BLaER1 (cell line): ENCODE results near the gene RNU6-7.

Source experiments
- H3K27ac ChIP-seq: shearing (Covaris generic); formaldehyde crosslinking; 2 replicates; pipeline ENCODE4 v1.8.1; 2022
- H3K27me3 ChIP-seq: shearing (Covaris generic); formaldehyde crosslinking; 2 replicates; pipeline ENCODE4 v1.8.1; 2022
- H3K36me3 ChIP-seq: shearing (Covaris generic); formaldehyde crosslinking; 2 replicates; pipeline ENCODE4 v1.8.1; 2022
- H3K4me1 ChIP-seq: shearing (Covaris generic); formaldehyde crosslinking; 2 replicates; pipeline ENCODE4 v1.8.1; 2022
- H3K4me2 ChIP-seq: shearing (Covaris generic); formaldehyde crosslinking; 2 replicates; pipeline ENCODE4 v1.8.1; 2022
- H3K4me3 ChIP-seq: shearing (Covaris generic); formaldehyde crosslinking; 2 replicates; pipeline ENCODE4 v1.8.1; 2022
- H3K9ac ChIP-seq: shearing (Covaris generic); formaldehyde crosslinking; 2 replicates; pipeline ENCODE4 v1.8.1; 2022
- H3K9me3 ChIP-seq: shearing (Covaris generic); formaldehyde crosslinking; 2 replicates; pipeline ENCODE4 v1.8.1; 2022
- H4K20me1 ChIP-seq: shearing (Covaris generic); formaldehyde crosslinking; 2 replicates; pipeline ENCODE4 v1.8.1; 2022
- Cebpa-rat ChIP-seq: shearing (Covaris generic); IDR thresholded peaks from 2 replicates; pipeline ENCODE4 v1.8.1; 2022

Gene RNU6-7

DNA sequence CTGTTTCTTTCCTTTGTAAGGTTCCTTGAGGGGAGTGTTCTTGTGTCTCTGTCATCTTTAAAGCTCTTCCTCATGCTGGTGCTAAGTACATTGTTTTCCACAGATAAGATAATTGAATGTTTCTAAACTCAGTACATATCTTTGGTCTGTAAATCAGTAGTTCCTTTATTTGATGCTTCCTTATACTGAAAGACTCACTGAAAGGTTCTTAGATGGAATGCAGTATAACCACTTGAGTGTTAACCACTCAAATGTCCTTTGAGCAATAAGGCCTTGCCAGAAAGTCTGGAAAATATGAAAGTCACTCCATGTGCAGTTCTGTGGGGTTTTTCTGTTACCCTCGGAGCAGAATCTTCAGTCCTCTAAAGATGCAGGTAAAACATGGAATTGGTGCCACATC lies 24.2 kb downstream of the RNU6-7 start:
- no peak for TF ChIP-seq Cebpa-rat
- Histone ChIP-seq H3K27me3 (no peaks in the 10 kb centered on the region), H3K4me3 (no peak overlapping the region), H3K9me3 (no peaks in the 10 kb centered on the region), H3K4me1 (no peaks in the 10 kb centered on the region), H4K20me1 (no peaks in the 10 kb centered on the region), H3K36me3 (no peaks in the 10 kb centered on the region), H3K4me2 (no peak overlapping the region), H3K27ac (no peak overlapping the region), H3K9ac (no peak overlapping the region)

DNA sequence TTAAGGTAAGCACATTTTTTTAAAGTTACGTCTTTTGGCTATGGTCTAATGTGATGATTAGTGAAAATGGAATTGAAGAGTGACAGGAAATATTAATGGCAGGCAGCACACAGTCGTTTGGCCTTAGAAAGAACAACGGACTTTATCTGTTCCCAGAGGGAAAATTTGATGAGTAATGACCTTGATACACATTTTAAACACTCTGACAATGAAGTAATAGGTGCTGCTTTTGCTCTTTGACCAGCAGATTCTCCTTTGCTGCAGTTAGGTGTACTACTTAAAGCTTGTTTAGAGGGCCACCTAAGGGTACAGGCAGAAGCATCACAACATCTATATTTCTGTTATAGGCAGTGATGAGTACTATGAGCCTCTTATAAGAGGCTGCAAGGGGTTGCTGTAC lies 28.3 kb downstream of the RNU6-7 start:
- H3K4me3 ChIP-seq: no peak overlapping the region
- H3K4me2 ChIP-seq: no peak overlapping the region
- no peaks in the 10 kb centered on the region for H3K4me1 ChIP-seq
- no peak overlapping the region for H3K27ac ChIP-seq
- no peaks in the 10 kb centered on the region for H3K9me3 ChIP-seq
- H3K36me3 ChIP-seq: no peaks in the 10 kb centered on the region
- TF ChIP-seq Cebpa-rat: no peak
- H4K20me1 ChIP-seq: no peaks in the 10 kb centered on the region
- H3K27me3 ChIP-seq: no peaks in the 10 kb centered on the region
- H3K9ac ChIP-seq: no peak overlapping the region

DNA sequence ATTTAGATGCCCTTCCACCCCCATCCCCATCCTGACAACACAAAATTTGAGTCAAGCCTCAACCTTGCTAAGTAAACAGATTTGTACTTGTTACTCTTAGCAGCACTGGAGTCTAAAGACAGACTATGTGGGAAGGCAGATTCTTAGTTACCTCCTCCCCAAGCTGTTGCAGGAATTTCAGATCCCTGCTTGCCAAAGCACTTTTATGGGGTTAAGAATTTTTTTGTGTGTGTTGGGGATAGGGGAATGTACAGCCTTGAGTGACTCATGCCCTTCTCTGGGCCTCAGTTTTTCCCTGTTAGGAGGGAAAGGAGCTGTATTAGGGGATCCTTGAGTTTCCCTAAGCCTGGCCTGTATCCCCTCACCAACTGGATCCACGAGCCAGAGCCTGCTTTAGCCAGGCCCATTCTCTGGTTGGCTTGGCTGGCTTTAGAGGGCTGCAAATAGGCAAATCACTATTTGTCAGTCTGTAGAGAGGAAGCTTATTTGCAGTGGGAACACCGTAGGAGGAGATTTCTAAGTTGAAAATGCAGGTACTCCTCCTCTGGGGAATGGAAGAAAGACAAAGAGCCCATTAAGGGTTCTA lies 28.9 kb downstream of the RNU6-7 start:
- H3K9ac ChIP-seq: no peak overlapping the region
- H3K27ac ChIP-seq: no peak overlapping the region
- no peak overlapping the region for H3K4me2 ChIP-seq

DNA sequence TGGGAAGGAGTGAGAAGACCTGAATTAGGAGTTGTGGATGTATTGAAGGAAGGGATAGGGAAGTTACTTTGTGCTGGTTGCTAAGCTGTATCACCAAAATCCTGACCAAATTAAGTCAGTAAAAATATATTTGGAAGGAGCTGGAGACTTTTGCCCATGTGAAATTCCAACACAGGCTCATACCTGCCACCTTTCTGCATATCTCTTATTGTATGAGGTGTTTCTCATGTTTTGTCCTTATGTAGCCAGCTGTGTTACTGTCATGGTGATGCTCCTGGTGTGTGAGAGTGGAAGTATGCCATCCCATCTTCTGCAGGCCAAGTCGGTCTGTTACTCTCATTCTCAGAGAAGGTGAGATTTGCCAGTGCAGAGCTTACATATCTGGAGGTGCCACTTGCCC lies 30.6 kb downstream of the RNU6-7 start:
- no peak for TF ChIP-seq Cebpa-rat

More for the DNA sequence above, 28.9 kb downstream of the RNU6-7 start:
- TF ChIP-seq Cebpa-rat: no peak
- H3K27me3 ChIP-seq: no peaks in the 10 kb centered on the region
- no peaks in the 10 kb centered on the region for H4K20me1 ChIP-seq
- H3K9me3 ChIP-seq: no peaks in the 10 kb centered on the region
- H3K36me3 ChIP-seq: no peaks in the 10 kb centered on the region
- H3K4me1 ChIP-seq: no peaks in the 10 kb centered on the region
- no peak overlapping the region for H3K4me3 ChIP-seq

DNA sequence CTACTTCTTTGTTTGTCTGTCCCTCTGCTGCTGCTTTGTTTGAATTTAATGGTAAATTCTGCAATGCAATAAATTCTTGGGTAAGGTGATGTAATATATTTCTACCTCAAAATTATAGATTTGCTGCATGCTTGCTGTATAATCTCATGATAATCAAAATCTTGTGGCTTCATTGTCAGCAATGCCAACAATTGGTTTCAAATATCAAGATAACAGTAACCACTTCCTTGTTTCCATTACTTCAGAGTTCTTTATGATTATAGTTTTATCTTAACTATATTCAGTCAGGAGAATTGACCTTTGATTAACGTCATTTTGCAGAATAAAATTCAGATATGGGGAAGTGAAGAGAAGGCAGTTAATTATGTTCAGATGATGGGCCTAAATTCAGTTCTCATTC lies 31.4 kb downstream of the RNU6-7 start:
- no peak for TF ChIP-seq Cebpa-rat

More for the DNA sequence above, 30.6 kb downstream of the RNU6-7 start:
- no peaks in the 10 kb centered on the region for H3K27me3 ChIP-seq
- no peaks in the 10 kb centered on the region for H3K36me3 ChIP-seq
- no peaks in the 10 kb centered on the region for H3K9me3 ChIP-seq
- no peak overlapping the region for H3K9ac ChIP-seq
- no peaks in the 10 kb centered on the region for H3K4me1 ChIP-seq
- H4K20me1 ChIP-seq: no peaks in the 10 kb centered on the region
- no peak overlapping the region for H3K27ac ChIP-seq
- no peak overlapping the region for H3K4me2 ChIP-seq
- no peak overlapping the region for H3K4me3 ChIP-seq

DNA sequence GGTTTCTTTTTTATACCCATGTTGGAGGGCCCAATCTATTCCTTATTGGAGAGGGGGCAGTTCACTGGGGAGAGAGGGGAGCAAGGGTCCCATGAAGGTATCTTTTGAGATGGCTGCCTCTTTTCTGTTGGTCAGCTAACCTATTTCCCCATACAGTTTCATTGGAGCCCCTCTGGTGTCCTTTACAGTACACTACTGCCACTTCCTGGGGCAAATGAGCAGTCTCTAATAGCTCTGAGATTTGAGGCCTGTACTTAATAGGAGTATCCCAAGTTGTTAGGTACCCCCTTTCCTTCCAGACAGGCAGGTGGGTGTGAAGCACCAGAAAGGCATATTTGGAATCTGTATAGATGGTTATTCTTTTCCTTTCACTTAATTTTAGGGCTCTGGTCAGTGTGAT lies 42.6 kb downstream of the RNU6-7 start:
- Histone ChIP-seq H3K9me3 (no peaks in the 10 kb centered on the region), H4K20me1 (no peaks in the 10 kb centered on the region), H3K4me2 (no peak overlapping the region), H3K9ac (no peak overlapping the region), H3K36me3 (no peaks in the 10 kb centered on the region), H3K4me1 (no peaks in the 10 kb centered on the region), H3K27ac (no peak overlapping the region), H3K4me3 (no peak overlapping the region), H3K27me3 (no peaks in the 10 kb centered on the region)
- TF ChIP-seq Cebpa-rat: no peak

More for the DNA sequence above, 31.4 kb downstream of the RNU6-7 start:
- H3K9ac ChIP-seq: no peak overlapping the region
- H3K27ac ChIP-seq: no peak overlapping the region
- no peaks in the 10 kb centered on the region for H4K20me1 ChIP-seq
- no peaks in the 10 kb centered on the region for H3K27me3 ChIP-seq
- H3K4me3 ChIP-seq: no peak overlapping the region
- H3K36me3 ChIP-seq: no peaks in the 10 kb centered on the region
- H3K9me3 ChIP-seq: no peaks in the 10 kb centered on the region
- no peaks in the 10 kb centered on the region for H3K4me1 ChIP-seq
- H3K4me2 ChIP-seq: no peak overlapping the region

DNA sequence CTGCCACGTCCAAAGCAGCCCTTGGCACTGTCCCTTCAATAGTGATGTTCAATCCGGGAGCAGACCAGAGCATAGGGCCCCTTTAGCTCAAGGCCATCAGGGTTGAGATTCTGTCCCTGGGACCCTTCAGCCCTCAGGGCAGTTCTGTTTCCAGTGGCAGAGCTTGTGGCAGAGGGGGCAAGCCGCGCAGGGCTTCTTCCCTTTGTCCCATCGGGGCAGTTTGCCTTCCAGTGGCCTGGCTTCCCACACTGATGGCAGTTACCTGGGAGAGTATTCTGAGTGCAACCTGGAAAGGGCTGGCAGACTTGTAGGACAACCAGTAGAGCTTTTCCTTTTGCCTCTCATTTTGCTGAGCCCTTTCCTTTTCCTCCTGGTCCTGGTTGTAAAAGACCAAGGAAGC lies 44.9 kb downstream of the RNU6-7 start:
- Histone ChIP-seq H3K4me3 (no peak overlapping the region), H4K20me1 (no peaks in the 10 kb centered on the region), H3K9ac (no peak overlapping the region), H3K9me3 (no peaks in the 10 kb centered on the region), H3K36me3 (no peaks in the 10 kb centered on the region), H3K27me3 (no peaks in the 10 kb centered on the region), H3K4me2 (no peak overlapping the region), H3K27ac (no peak overlapping the region), H3K4me1 (peaks cover under 1% of the 10 kb centered on the region; the same call in 1 of the 2 replicates)
- TF ChIP-seq Cebpa-rat: no peak

DNA sequence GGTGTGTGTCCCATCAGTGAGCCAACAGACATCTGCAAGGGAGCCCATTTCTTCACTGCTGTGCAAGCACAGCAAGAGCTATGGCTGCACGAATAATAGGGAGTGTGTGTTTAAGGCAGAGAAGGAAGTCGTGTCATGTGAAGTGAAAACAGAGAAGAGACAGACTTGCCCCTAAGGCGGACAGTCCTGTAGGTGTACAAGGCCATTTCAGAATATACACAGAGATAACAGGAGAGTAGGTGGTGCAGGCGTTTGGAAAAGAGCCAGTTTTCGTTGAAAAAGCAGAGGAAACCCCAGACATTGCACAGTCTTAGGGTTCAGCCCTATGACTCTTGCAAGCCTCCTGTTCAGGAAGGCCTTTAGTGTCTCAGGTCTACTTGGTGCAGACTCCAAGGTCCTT lies 47.5 kb downstream of the RNU6-7 start:
- H3K27me3 ChIP-seq: no peaks in the 10 kb centered on the region
- no peaks in the 10 kb centered on the region for H4K20me1 ChIP-seq
- no peak overlapping the region for H3K4me2 ChIP-seq
- H3K4me1 ChIP-seq: peaks cover 4% of the 10 kb centered on the region; the same call in 1 of the 2 replicates
- no peaks in the 10 kb centered on the region for H3K36me3 ChIP-seq
- TF ChIP-seq Cebpa-rat: no peak
- no peak overlapping the region for H3K27ac ChIP-seq
- no peak overlapping the region for H3K4me3 ChIP-seq
- no peaks in the 10 kb centered on the region for H3K9me3 ChIP-seq
- H3K9ac ChIP-seq: no peak overlapping the region

DNA sequence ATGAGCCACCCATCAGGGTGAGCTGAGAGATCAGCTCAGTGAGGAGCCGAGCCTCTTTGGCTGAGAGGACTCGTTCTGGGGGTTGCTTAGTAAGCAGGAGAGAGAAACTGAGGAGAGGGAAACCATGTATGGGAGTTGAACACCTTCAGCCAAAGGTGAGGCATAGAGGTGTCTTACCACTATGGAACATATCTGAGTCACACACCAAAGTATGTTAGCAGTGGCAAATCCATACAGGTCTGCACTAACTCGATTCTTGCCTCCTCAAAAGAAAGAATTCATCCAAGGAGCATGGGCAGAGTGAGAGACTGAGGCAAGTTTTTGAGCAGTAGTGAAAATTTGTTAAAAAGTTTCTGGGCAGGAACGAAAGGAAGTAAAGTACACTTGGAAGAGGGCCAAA lies 47.9 kb downstream of the RNU6-7 start:
- Histone ChIP-seq H3K27ac (no peak overlapping the region), H3K27me3 (no peaks in the 10 kb centered on the region), H3K4me1 (peaks cover 4% of the 10 kb centered on the region; the same call in 1 of the 2 replicates), H3K9me3 (no peaks in the 10 kb centered on the region), H4K20me1 (no peaks in the 10 kb centered on the region), H3K36me3 (no peaks in the 10 kb centered on the region), H3K4me3 (no peak overlapping the region), H3K4me2 (no peak overlapping the region), H3K9ac (no peak overlapping the region)
- TF ChIP-seq Cebpa-rat: no peak

DNA sequence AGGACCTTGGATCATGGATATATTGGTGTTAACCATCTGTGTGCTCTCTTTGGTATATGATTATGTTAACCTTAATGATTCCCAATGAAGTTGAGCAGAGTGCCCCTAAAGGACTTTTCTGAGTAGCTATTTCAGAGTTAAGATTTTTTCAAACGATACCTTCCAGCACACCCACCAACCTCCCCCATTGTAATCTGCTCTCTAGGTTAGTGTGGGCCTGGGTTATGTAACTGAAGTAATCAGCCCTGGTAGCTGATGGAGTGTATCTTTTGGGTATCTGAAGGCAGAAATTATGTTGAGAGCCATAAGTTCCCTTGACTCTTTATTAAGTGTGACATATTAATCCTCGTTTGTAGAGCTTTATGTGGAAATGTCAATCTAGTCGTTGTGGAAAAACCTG lies 48.8 kb downstream of the RNU6-7 start:
- H3K27me3 ChIP-seq: no peaks in the 10 kb centered on the region
- H3K4me1 ChIP-seq: peaks cover 4% of the 10 kb centered on the region; the same call in 1 of the 2 replicates
- no peak for TF ChIP-seq Cebpa-rat
- no peak overlapping the region for H3K4me2 ChIP-seq
- no peak overlapping the region for H3K9ac ChIP-seq
- H3K4me3 ChIP-seq: no peak overlapping the region
- no peaks in the 10 kb centered on the region for H3K9me3 ChIP-seq
- no peaks in the 10 kb centered on the region for H3K36me3 ChIP-seq
- no peak overlapping the region for H3K27ac ChIP-seq
- H4K20me1 ChIP-seq: no peaks in the 10 kb centered on the region

DNA sequence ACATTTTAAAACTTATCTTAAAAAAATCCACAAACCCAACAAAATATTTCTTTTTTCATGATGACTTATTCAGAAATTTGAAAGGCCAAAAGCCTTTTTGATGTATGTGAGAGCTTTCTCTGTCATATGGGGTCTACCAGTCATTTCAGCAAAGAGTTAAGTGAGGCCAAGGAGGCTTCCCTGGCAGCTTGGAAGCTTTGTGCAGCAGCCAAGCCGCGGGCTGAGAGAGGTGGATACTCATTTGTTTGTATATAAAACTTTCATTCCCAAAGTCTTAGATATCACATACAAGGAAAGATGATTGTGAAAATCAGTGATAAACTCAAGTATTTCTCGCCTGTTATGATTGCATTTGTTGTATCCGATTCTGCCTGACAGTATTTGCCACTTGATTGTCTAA lies 49.7 kb downstream of the RNU6-7 start:
- H3K4me1 ChIP-seq: peaks cover 4% of the 10 kb centered on the region; the same call in 1 of the 2 replicates
- H4K20me1 ChIP-seq: no peaks in the 10 kb centered on the region
- H3K27me3 ChIP-seq: no peaks in the 10 kb centered on the region
- no peaks in the 10 kb centered on the region for H3K36me3 ChIP-seq
- H3K4me2 ChIP-seq: no peak overlapping the region
- no peak overlapping the region for H3K9ac ChIP-seq
- no peak for TF ChIP-seq Cebpa-rat
- no peak overlapping the region for H3K4me3 ChIP-seq
- no peak overlapping the region for H3K27ac ChIP-seq
- no peaks in the 10 kb centered on the region for H3K9me3 ChIP-seq
